EH (cell line): Measurements from ENCODE around the gene IL2RA.
"Not testable (repeated sequence)": the region's sequence is repeated elsewhere in the genome, so short reads cannot be mapped to it uniquely, and the experiment has no call there.

Experiments
- DNase-seq: peaks from one replicate; pipeline ENCODE4 v3.0.0-alpha.2; 2015; ENCODE audit warnings: low read depth

Gene IL2RA

GRCh38 chr10:6056411-6057135 lies 5.6 kb downstream of the IL2RA start:
- no peak for DNase-seq

- no peak for DNase-seq
Measured at GRCh38 chr10:6055929-6056328, 6.2 kb downstream of the IL2RA start.

GRCh38 chr10:6054884-6055283 lies 7.3 kb downstream of the IL2RA start:
- no peak for DNase-seq

- DNase-seq = no peak
Measured at GRCh38 chr10:6053816-6054631, 8.1 kb downstream of the IL2RA start.

GRCh38 chr10:6053303-6053702 lies 8.9 kb downstream of the IL2RA start:
- no peak for DNase-seq

- no peak for DNase-seq
Measured at GRCh38 chr10:6052247-6053221, 9.6 kb downstream of the IL2RA start.

- DNase-seq = peak; percentile 63
Measured at GRCh38 chr10:6050801-6051445, 11.2 kb downstream of the IL2RA start.

GRCh38 chr10:6049031-6049400 lies 13.2 kb downstream of the IL2RA start:
- DNase-seq = no peak

- no peak for DNase-seq
Measured at GRCh38 chr10:6048281-6049030, 13.7 kb downstream of the IL2RA start.

- DNase-seq = no peak
Measured at GRCh38 chr10:6047847-6048246, 14.3 kb downstream of the IL2RA start.

GRCh38 chr10:6046773-6047611 lies 15.2 kb downstream of the IL2RA start:
- DNase-seq = no peak

GRCh38 chr10:6045878-6046772 lies 16.0 kb downstream of the IL2RA start:
- DNase-seq = no peak

GRCh38 chr10:6045314-6045848 lies 16.8 kb downstream of the IL2RA start:
- no peak for DNase-seq

- DNase-seq = no peak
Measured at GRCh38 chr10:6044751-6045313, 17.3 kb downstream of the IL2RA start.

- DNase-seq = no peak
Measured at GRCh38 chr10:6044060-6044459, 18.1 kb downstream of the IL2RA start.

- not testable (repeated sequence) for DNase-seq
Measured at GRCh38 chr10:6043377-6043776, 18.8 kb downstream of the IL2RA start.

GRCh38 chr10:6040205-6040604 lies 22.0 kb downstream of the IL2RA start:
- no peak for DNase-seq

GRCh38 chr10:6039711-6040110 lies 22.5 kb downstream of the IL2RA start:
- DNase-seq = no peak
